AG04449 (cell line): ENCODE results near the gene NDE1.

Experiments used
- CTCF ChIA-PET: fragments of 350-600 bp; formaldehyde crosslinking; extraction: SDS; loops from one replicate; lab custom pipeline; 2021; ENCODE audit warnings: antibody characterized with exemption; lab: Yijun Ruan, JAX
- POLR2A ChIA-PET: fragments of 400-600, 350-600 bp; formaldehyde crosslinking; extraction: SDS; loops from one replicate; lab custom pipeline; 2020; ENCODE audit warnings: antibody characterized with exemption, inconsistent platforms; lab: Yijun Ruan, JAX
- DNase-seq: peaks from one replicate; pipeline ENCODE4 v3.0.0-alpha.2; 2010; ENCODE audit warnings: low read depth, low spot score
- H3K4me3 ChIP-seq: 2 replicates; pipeline ENCODE4 v1.5.1; 2011; ENCODE audit warnings: low read depth, mild to moderate bottlenecking, control low read depth, low read length
- TF ChIP-seq, protein P1 (sequence below): IDR thresholded peaks from one replicate; pipeline ENCODE4 v1.5.1; 2011; ENCODE audit warnings: mild to moderate bottlenecking, moderate library complexity, low read length, control low read depth, inconsistent platforms; ENCODE audit not compliant: insufficient read depth; ENCODE audit errors: missing control alignments

The NDE1 gene

DNA sequence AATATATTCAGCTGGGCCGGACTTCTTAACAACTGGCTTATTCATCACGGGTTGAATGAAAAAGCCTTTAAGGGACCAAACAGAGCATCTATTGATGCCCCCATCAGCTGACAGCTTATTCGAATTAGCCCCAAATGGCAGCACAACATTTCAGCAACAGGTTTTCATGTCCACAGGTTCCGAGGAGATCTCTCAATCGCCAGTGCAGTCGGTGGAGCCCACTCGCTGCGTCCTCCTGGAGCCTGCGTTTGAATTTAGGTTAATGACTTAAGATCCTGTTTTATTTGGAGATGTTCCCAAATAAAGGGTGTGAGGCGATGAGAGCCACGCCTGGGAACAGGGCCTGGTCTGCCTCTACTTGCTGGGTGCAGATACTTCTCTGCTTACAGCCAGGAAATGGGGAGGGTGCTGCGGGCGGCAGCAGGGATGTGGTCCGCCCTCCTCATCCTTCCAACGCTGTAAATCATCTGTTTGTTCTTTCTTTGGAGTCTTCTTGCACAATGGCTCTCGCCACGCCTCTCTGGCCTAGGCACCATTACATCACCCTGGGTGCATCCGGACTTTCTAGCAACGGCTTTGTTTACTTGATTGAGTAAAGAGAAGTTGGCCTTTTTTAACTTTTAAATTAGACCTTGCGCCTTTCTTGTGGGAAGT lies 22.6 kb downstream of the NDE1 start:
- H3K4me3 ChIP-seq: peak overlapping the region; percentile 26
- CTCF ChIA-PET: interaction anchor here (1.0 to 2.0 kb wide), 4 partner anchors 9 to 248 kb away, joined by 4 to 6 read pairs (median 5); no protein-coding TSS in a partner anchor
- TF ChIP-seq, protein P1, sequence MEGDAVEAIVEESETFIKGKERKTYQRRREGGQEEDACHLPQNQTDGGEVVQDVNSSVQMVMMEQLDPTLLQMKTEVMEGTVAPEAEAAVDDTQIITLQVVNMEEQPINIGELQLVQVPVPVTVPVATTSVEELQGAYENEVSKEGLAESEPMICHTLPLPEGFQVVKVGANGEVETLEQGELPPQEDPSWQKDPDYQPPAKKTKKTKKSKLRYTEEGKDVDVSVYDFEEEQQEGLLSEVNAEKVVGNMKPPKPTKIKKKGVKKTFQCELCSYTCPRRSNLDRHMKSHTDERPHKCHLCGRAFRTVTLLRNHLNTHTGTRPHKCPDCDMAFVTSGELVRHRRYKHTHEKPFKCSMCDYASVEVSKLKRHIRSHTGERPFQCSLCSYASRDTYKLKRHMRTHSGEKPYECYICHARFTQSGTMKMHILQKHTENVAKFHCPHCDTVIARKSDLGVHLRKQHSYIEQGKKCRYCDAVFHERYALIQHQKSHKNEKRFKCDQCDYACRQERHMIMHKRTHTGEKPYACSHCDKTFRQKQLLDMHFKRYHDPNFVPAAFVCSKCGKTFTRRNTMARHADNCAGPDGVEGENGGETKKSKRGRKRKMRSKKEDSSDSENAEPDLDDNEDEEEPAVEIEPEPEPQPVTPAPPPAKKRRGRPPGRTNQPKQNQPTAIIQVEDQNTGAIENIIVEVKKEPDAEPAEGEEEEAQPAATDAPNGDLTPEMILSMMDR: no peak
- POLR2A ChIA-PET: interaction anchor here (0.6 kb wide), 1 partner anchor 13 kb away, joined by 3 read pairs; no protein-coding TSS in a partner anchor
- DNase-seq: peak; percentile 90

DNA sequence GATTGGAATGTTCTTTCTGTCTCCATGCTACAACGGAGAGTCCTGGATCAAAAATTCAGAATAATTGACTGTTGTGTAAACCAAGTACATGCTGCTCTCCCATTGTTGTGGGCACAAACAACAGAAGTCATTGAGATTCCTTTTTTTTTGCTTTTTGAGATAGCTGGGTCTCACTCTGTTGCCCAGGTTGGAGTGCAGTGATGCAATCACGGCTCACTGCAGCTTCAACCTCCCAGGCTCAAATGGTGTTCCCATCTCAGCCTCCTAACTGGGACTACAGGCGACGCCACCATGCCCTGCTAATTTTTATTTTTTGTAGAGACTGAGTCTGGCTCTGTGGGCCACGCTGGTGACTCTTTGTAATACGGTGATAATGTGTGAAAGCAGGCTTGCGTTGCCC lies 24.5 kb downstream of the NDE1 start:
- ChIA-PET CTCF (interaction anchor here (1.0 kb wide), 1 partner anchor 10 kb away, joined by 3 read pairs; no protein-coding TSS in a partner anchor), POLR2A (no interaction called here)
- no peak for DNase-seq
- TF ChIP-seq, protein P1: no peak
- H3K4me3 ChIP-seq: no peak overlapping the region

DNA sequence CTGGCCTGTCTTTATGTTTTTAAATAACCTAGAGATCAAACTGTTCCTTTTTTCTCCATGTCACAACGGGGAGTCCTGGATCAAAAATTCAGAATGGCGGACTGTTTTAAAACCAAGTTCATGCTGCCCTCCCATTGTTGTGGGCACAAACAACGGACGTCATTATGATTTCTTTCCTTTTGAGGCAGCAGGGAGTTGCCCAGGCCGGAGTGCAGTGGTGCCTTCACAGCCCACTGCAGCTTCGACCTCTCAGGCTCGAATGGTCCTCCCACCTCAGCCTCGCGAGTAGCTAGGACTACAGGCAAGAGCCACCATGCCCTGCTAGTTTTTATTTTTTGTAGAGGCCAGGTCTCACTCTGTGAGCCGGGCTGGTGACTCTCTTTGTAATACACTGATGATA lies 26.5 kb downstream of the NDE1 start:
- ChIA-PET CTCF (interaction anchor here (1.0 to 1.4 kb wide), 2 partner anchors 10 to 27 kb away, joined by 3 read pairs; no protein-coding TSS in a partner anchor), POLR2A (no interaction called here)
- no peak for DNase-seq
- H3K4me3 ChIP-seq: no peak overlapping the region
- TF ChIP-seq, protein P1: no peak

DNA sequence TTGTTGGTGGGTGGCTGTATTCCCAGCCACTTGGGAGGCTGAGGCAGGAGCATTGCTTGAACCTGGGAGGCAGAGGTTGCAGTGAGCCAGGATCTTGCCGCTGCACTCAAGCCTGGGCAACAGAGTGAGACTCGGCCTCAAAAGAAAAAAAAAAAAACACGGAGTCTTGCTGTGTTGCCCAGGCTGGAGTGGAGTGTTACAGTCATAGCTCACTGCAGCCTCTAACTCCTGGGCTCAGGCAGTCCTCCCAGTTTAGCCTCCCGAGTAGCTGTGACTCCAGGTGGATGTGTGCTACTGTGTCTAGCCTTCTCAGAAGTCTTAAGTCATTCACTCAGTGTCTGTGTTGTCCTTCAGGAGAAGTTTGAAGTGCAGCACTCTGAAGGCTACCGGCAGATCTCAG lies 27.4 kb downstream of the NDE1 start:
- TF ChIP-seq, protein P1: no peak
- ChIA-PET CTCF (interaction anchor here (1.0 to 1.4 kb wide), 2 partner anchors 9 to 26 kb away, joined by 3 read pairs; no protein-coding TSS in a partner anchor), POLR2A (no interaction called here)
- DNase-seq: no peak
- no peak overlapping the region for H3K4me3 ChIP-seq

DNA sequence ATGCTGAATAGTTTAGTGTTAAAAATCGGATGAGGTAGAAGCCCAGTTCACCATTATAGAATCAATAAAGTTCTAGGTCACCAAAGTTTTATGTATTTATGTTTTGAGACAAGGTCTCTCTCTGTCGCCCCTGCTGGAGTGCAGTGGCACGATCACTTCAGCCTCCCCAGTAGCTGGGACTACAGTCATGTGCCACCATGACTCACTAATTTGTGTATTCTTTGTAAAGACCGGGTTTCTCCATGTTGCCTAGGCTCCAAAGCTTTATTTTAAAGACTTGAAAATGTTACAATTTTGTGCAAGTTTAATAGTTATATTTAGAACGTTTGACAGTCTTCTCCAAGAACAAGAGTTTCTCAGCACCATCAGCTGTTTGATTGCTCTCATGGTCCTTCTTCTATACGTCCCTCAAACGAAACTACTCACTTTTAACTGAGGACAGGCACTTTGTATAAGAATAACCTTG lies 32.1 kb downstream of the NDE1 start:
- ChIA-PET POLR2A (no interaction called here), CTCF (interaction anchor here (0.6 to 2.5 kb wide), 12 partner anchors 9 to 256 kb away, joined by 3 to 15 read pairs (median 4); no protein-coding TSS in a partner anchor)
- TF ChIP-seq, protein P1: peak; percentile 49
- H3K4me3 ChIP-seq: no peak overlapping the region
- no peak for DNase-seq

DNA sequence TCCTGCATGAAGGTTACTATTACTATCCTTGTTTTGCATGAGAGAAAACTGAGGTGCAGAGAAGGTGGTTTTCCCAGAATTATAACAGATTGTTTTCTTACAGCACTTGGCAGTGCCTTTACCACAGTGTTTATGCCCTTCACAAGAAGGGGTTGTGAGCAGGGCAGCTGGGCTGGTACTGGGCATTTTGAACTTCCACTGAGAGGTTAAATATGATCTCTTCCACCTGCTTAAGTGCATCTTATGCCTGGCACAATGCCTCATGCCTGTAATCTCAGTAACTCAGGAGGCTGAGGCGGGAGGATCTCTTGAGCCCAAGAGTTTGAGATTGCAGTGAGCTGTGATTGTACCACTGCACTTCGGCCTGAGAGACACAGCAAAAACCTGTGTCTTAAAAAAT lies 36.2 kb downstream of the NDE1 start:
- CTCF ChIA-PET: interaction anchor here (1.2 to 1.7 kb wide), 2 partner anchors 9 kb away, joined by 3 to 7 read pairs; no protein-coding TSS in a partner anchor
- no peak overlapping the region for H3K4me3 ChIP-seq
- POLR2A ChIA-PET: no interaction called here
- DNase-seq: no peak
- TF ChIP-seq, protein P1: no peak
